ENCODE results near the gene UBE2J1. TPM values are rescaled to one million over a fixed set of nuclear protein-coding genes. Genes with fewer than 3 reads are reported as not detected.

Gene UBE2J1
- total RNA-seq, 1 donor from 2014 or later: 38.1 TPM

- no peaks in the 10 kb centered on the region for H3K27me3 Mint-ChIP-seq (ENCODE audit: insufficient read depth)
- H3K27ac Mint-ChIP-seq: peak overlapping the region; percentile 92
- H3K9me3 Mint-ChIP-seq: no peaks in the 10 kb centered on the region
- H3K4me1 Mint-ChIP-seq (ENCODE audit: low read depth): peaks cover 71% of the 10 kb centered on the region
- intact Hi-C loops (cut with micrococcal nuclease): loop anchor here (2.0 to 10.0 kb wide), 2 partner anchors 277 to 937 kb away; partner anchors contain the start of genes BACH2 and PNRC1
- DNase-seq (ENCODE audit: low spot score): no peak
- no peaks in the 10 kb centered on the region for H3K36me3 Mint-ChIP-seq (ENCODE audit: low read depth)
- peak overlapping the region; percentile 85 for H3K4me3 Mint-ChIP-seq
Measured at GRCh38 chr6:89357390-89357789, 4.9 kb upstream of the UBE2J1 start.

GRCh38 chr6:89356642-89357170, 4.2 kb upstream of the UBE2J1 start:
- H3K27me3 Mint-ChIP-seq (ENCODE audit: insufficient read depth): no peaks in the 10 kb centered on the region
- peak overlapping the region; percentile 85 for H3K4me3 Mint-ChIP-seq
- peaks cover 76% of the 10 kb centered on the region for H3K4me1 Mint-ChIP-seq (ENCODE audit: low read depth)
- H3K36me3 Mint-ChIP-seq (ENCODE audit: low read depth): peaks cover 2% of the 10 kb centered on the region
- H3K27ac Mint-ChIP-seq: peak overlapping the region; percentile 92
- no peak for DNase-seq (ENCODE audit: low spot score)
- no peaks in the 10 kb centered on the region for H3K9me3 Mint-ChIP-seq
- intact Hi-C loops (cut with micrococcal nuclease): loop anchor here (1.0 to 10.0 kb wide), 3 partner anchors 16 to 938 kb away; partner anchors contain the start of genes BACH2 and PNRC1

DNA sequence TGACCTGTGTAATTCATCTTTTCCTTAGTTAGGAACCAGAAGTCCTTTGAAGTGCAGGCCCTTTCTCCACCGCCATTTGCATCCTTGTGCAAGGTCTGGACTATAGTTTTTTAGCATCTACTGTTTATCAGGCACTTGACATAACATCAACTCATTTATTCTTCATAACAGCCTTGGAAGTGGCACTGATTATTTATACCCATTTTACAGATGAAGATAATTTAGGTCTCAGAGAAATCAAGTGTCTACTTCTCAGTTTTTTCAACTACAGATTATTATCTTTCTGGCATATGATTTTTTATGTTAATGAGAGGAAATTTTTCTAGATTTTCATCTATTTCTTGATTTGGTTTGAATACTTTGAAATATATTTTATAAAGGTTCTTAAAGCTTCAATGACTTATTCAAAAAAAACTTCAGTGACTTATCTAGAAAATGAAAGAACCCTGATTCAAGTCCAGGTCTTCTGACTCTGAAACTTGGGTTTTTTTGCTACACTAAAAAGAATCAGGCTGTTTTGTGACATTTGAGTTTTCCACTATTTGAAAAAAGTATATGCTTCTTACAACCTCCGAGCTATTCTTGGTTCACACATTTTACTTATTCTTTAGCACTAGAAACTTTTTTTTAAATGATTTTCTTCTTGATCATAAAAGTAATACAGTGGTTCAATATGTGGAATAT, 3.1 kb upstream of the UBE2J1 start:
- intact Hi-C loops (cut with micrococcal nuclease): loop anchor here (1.0 to 10.0 kb wide), 3 partner anchors 17 to 939 kb away; partner anchors contain the start of genes BACH2 and PNRC1
- Mint-ChIP-seq H3K27ac (no peak overlapping the region), H3K27me3 (ENCODE audit: insufficient read depth) (no peaks in the 10 kb centered on the region), H3K4me1 (ENCODE audit: low read depth) (peaks cover 76% of the 10 kb centered on the region), H3K4me3 (no peak overlapping the region), H3K36me3 (ENCODE audit: low read depth) (peaks cover 2% of the 10 kb centered on the region), H3K9me3 (no peaks in the 10 kb centered on the region)
- DNase-seq (ENCODE audit: low spot score): no peak

DNA sequence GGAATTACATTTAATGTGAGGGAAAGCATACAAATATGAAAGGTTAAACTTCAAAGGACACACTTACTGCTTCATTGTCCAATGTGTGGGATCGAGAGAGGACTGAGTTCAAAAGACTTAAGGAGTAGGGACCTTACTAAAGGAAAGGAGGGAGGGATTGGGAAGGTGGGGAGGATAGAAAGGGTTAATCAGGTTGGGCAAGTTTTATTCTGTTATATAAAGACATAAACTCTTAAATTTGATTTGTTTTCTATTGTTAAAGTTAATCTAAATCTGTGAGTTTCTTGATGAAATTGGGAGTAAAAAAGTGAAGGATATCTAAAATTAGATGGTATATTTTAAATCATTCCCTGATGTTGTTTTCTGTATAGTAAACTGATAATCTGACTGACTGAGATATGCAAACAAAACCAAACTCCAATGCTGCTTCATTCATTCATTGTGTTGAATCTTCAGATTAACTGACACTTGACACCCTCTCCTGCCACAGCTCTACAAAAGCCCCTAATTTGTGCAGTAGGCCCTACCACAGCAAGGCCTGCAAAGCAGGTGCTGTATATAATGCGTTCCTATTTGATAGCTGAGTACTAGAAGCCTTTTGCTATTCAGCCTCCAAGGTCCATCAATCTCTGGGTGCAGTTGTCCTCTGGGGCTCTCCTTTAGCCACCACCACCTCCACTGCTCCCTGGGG, 1.3 kb upstream of the UBE2J1 start:
- H3K4me1 Mint-ChIP-seq (ENCODE audit: low read depth): peaks cover 80% of the 10 kb centered on the region
- no peaks in the 10 kb centered on the region for H3K27me3 Mint-ChIP-seq (ENCODE audit: insufficient read depth)
- peak overlapping the region; percentile 76 for H3K4me3 Mint-ChIP-seq

DNA sequence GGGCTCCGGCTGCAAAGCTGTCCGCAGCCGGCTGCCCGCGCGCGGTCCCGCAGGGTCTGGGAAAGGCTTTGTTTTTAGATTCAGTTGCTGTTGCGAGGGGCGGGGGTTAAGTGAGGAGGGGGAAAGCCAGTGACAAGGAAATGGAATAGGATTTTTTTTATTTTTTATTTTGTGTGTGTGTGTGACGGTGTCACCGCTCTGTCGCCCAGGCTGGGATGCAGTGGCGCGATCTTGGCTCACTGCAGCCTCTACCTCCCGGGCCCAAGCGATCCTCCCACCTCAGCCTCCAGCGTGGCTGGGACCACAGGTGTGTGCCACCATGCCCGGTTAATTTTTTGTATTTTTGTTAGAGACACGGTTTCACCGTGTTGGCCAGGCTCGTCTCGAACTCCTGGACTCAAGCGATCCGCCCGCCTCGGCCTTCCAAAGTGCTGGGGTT, 615 bp upstream of the UBE2J1 start:
- Mint-ChIP-seq H3K27ac (peak overlapping the region; percentile 77), H3K9me3 (no peaks in the 10 kb centered on the region), H3K4me3 (peak overlapping the region; percentile 76), H3K27me3 (ENCODE audit: insufficient read depth) (no peaks in the 10 kb centered on the region), H3K36me3 (ENCODE audit: low read depth) (peaks cover 14% of the 10 kb centered on the region), H3K4me1 (ENCODE audit: low read depth) (peaks cover 82% of the 10 kb centered on the region)
- intact Hi-C loops (cut with micrococcal nuclease): loop anchor here (5.0 to 10.0 kb wide), 4 partner anchors 71 to 942 kb away; partner anchors contain the start of genes BACH2, CASP8AP2 and LYRM2
- no peak for DNase-seq (ENCODE audit: low spot score)

More for the DNA sequence above, 1.3 kb upstream of the UBE2J1 start:
- intact Hi-C loops (cut with micrococcal nuclease): loop anchor here (5.0 to 10.0 kb wide), 4 partner anchors 72 to 941 kb away; partner anchors contain the start of genes BACH2, CASP8AP2 and LYRM2
- Mint-ChIP-seq H3K36me3 (ENCODE audit: low read depth) (peaks cover 11% of the 10 kb centered on the region), H3K9me3 (no peaks in the 10 kb centered on the region), H3K27ac (peak overlapping the region; percentile 77)
- DNase-seq (ENCODE audit: low spot score): no peak

- H3K36me3 Mint-ChIP-seq (ENCODE audit: low read depth): peaks cover 16% of the 10 kb centered on the region
- no peaks in the 10 kb centered on the region for H3K27me3 Mint-ChIP-seq (ENCODE audit: insufficient read depth)
- H3K27ac Mint-ChIP-seq: peak overlapping the region; percentile 96
- no peaks in the 10 kb centered on the region for H3K9me3 Mint-ChIP-seq
- peaks cover 75% of the 10 kb centered on the region for H3K4me1 Mint-ChIP-seq (ENCODE audit: low read depth)
- no peak for DNase-seq (ENCODE audit: low spot score)
- intact Hi-C loops (cut with micrococcal nuclease): loop anchor here (1.0 to 10.0 kb wide), 10 partner anchors 9 to 943 kb away; partner anchors contain the start of genes BACH2, CASP8AP2, LYRM2 and RNGTT
- H3K4me3 Mint-ChIP-seq: peak overlapping the region; percentile 96
Measured at GRCh38 chr6:89351671-89352277, 748 bp downstream of the UBE2J1 start.

GRCh38 chr6:89350281-89350966, 2.1 kb downstream of the UBE2J1 start:
- no peak for DNase-seq (ENCODE audit: low spot score)
- Mint-ChIP-seq H3K27ac (peak overlapping the region; percentile 96), H3K4me1 (ENCODE audit: low read depth) (peaks cover 61% of the 10 kb centered on the region)

DNA sequence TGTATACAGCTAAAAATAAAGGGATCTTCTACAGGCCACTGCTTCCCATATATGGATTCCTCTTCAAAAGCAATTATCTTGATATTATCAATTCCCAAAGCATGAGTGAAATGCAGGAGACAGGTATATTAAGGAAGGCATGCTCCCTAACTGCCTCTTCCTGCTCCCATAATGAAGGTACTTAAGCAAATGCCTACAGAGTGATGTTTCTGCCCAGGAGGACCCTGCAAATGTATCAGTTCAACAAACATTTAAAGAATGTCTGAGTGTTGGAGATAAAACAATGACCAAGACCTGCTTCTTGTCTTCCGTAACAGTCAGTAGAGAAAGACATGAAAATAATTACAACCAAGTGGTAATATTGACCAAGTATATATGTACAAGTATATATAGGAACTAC, 4.2 kb downstream of the UBE2J1 start:
- H3K27ac Mint-ChIP-seq: no peak overlapping the region
- H3K9me3 Mint-ChIP-seq: no peaks in the 10 kb centered on the region
- peaks cover 19% of the 10 kb centered on the region for H3K36me3 Mint-ChIP-seq (ENCODE audit: low read depth)
- peaks cover 59% of the 10 kb centered on the region for H3K4me1 Mint-ChIP-seq (ENCODE audit: low read depth)
- H3K27me3 Mint-ChIP-seq (ENCODE audit: insufficient read depth): no peaks in the 10 kb centered on the region
- intact Hi-C loops (cut with micrococcal nuclease): no loop called here
- no peak overlapping the region for H3K4me3 Mint-ChIP-seq
- no peak for DNase-seq (ENCODE audit: low spot score)

More at GRCh38 chr6:89350281-89350966, 2.1 kb downstream of the UBE2J1 start:
- intact Hi-C loops (cut with micrococcal nuclease): loop anchor here (1.0 to 10.0 kb wide), 7 partner anchors 52 to 944 kb away; partner anchors contain the start of genes BACH2, CASP8AP2 and LYRM2
- no peaks in the 10 kb centered on the region for H3K9me3 Mint-ChIP-seq
- H3K4me3 Mint-ChIP-seq: peak overlapping the region; percentile 96
- H3K36me3 Mint-ChIP-seq (ENCODE audit: low read depth): peaks cover 16% of the 10 kb centered on the region
- no peaks in the 10 kb centered on the region for H3K27me3 Mint-ChIP-seq (ENCODE audit: insufficient read depth)

DNA sequence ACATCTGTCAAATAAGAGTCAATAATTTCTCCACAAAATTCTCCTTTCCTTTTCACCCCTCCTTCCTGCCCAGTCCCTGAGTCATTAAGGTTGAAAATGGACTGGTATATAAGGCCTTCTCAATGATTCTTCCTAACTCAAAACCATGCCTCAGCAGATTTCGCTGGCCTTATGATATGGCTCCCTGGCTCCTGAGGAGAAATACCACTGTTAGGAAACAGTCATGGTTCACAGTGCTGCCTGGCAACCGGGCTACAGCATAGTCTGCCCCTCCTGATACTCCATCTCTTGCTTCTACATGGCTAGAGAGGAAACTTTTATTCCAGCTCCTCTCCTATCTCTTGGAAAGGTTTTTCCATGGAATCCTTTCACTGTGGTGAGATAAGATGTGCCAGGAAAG, 4.7 kb downstream of the UBE2J1 start:
- Mint-ChIP-seq H3K27ac (no peak overlapping the region), H3K4me3 (no peak overlapping the region), H3K36me3 (ENCODE audit: low read depth) (peaks cover 19% of the 10 kb centered on the region), H3K4me1 (ENCODE audit: low read depth) (peaks cover 57% of the 10 kb centered on the region), H3K27me3 (ENCODE audit: insufficient read depth) (no peaks in the 10 kb centered on the region), H3K9me3 (no peaks in the 10 kb centered on the region)
- intact Hi-C loops (cut with micrococcal nuclease): no loop called here
- no peak for DNase-seq (ENCODE audit: low spot score)

DNA sequence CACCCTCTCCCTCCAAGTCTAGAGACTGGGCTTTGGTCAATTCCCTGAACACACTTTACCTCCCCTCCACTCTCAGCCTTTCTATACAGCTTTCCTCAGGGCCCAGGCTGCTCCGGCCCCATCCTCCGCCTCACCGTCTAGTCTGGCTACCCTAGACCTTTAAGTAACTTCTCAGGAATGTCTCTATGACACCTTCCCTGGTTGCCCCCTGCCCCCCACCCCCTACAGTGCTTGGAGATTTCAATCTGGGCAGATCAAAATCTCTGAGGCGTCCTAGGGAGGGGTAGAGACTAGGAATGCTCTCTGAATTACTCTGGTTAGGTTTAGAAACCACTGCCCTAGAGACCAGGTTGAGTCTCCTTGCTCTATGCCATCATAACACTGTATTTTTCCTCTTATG, 6.1 kb downstream of the UBE2J1 start:
- no peaks in the 10 kb centered on the region for H3K9me3 Mint-ChIP-seq
- H3K27me3 Mint-ChIP-seq (ENCODE audit: insufficient read depth): no peaks in the 10 kb centered on the region
- no peak overlapping the region for H3K4me3 Mint-ChIP-seq
- intact Hi-C loops (cut with micrococcal nuclease): no loop called here
- peaks cover 50% of the 10 kb centered on the region for H3K4me1 Mint-ChIP-seq (ENCODE audit: low read depth)
- no peak for DNase-seq (ENCODE audit: low spot score)
- no peak overlapping the region for H3K27ac Mint-ChIP-seq
- H3K36me3 Mint-ChIP-seq (ENCODE audit: low read depth): peaks cover 20% of the 10 kb centered on the region

GRCh38 chr6:89339565-89339964, 13.0 kb downstream of the UBE2J1 start:
- Mint-ChIP-seq H3K36me3 (ENCODE audit: low read depth) (peaks cover 37% of the 10 kb centered on the region), H3K27me3 (ENCODE audit: insufficient read depth) (no peaks in the 10 kb centered on the region), H3K27ac (no peak overlapping the region), H3K4me3 (no peak overlapping the region), H3K4me1 (ENCODE audit: low read depth) (peaks cover 19% of the 10 kb centered on the region), H3K9me3 (no peaks in the 10 kb centered on the region)
- DNase-seq (ENCODE audit: low spot score): no peak
- intact Hi-C loops (cut with micrococcal nuclease): no loop called here

GRCh38 chr6:89335164-89335563, 17.4 kb downstream of the UBE2J1 start:
- Mint-ChIP-seq H3K27me3 (ENCODE audit: insufficient read depth) (no peaks in the 10 kb centered on the region), H3K27ac (no peak overlapping the region), H3K4me3 (no peak overlapping the region), H3K36me3 (ENCODE audit: low read depth) (peaks cover 42% of the 10 kb centered on the region), H3K9me3 (no peaks in the 10 kb centered on the region), H3K4me1 (ENCODE audit: low read depth) (peaks cover 16% of the 10 kb centered on the region)
- no peak for DNase-seq (ENCODE audit: low spot score)
- intact Hi-C loops (cut with micrococcal nuclease): no loop called here
